C1 segment of cervical spinal cord (tissue), 14 donors: ENCODE data around the gene CCDC185.

Source experiments
- DNase-seq, 14 donors: peaks; one replicate each; lab custom pipeline; 2025; lab: John Stamatoyannopoulos, UW

CCDC185 gene

GRCh38 chr1:223429821-223430220 is 36.6 kb downstream of the CCDC185 start:
- DNase-seq: no peak

GRCh38 chr1:223430236-223430635 is 37.0 kb downstream of the CCDC185 start:
- peak in 1 of 14 donors; percentile 11 for DNase-seq

GRCh38 chr1:223437151-223437550 is 43.9 kb downstream of the CCDC185 start:
- no peak for DNase-seq

- no peak for DNase-seq
These were observed 50.2 kb downstream of the CCDC185 start for GRCh38 chr1:223443397-223443796.

GRCh38 chr1:223444411-223444810 is 51.2 kb downstream of the CCDC185 start:
- DNase-seq: no peak
